Measurements from ENCODE around the gene DPF3.

DNA sequence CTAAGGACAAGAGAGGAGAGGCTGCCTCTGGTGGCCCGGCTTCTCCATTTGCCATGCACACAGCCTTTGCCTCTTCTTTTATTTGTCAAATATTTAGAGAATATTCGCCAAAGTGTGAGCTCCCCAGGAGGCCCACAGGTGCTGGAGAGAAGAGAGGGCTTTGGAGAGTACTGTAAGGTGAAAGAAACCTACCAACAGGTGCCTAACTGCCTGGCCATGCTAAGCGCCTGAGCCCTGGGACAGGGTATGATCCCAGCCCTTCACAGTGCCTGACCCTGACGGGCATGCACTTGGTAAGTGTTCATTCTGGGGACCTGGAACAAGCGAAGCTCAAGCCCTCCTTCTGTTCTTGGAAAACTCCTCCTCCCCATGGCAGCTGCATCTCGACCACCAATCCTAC is 106.1 kb downstream of the DPF3 start:
- TF ChIP-seq ZNF317 (CRISPR knock-in tag; IDR thresholded peaks at IDR 0.05; ENCODE audit: borderline replicate concordance, low read depth) = no peak
- TF ChIP-seq, protein P1, sequence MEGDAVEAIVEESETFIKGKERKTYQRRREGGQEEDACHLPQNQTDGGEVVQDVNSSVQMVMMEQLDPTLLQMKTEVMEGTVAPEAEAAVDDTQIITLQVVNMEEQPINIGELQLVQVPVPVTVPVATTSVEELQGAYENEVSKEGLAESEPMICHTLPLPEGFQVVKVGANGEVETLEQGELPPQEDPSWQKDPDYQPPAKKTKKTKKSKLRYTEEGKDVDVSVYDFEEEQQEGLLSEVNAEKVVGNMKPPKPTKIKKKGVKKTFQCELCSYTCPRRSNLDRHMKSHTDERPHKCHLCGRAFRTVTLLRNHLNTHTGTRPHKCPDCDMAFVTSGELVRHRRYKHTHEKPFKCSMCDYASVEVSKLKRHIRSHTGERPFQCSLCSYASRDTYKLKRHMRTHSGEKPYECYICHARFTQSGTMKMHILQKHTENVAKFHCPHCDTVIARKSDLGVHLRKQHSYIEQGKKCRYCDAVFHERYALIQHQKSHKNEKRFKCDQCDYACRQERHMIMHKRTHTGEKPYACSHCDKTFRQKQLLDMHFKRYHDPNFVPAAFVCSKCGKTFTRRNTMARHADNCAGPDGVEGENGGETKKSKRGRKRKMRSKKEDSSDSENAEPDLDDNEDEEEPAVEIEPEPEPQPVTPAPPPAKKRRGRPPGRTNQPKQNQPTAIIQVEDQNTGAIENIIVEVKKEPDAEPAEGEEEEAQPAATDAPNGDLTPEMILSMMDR (IDR thresholded peaks at IDR 0.05) = no peak
- TF ChIP-seq ZNF121 (CRISPR knock-in tag; IDR thresholded peaks at IDR 0.05) = no peak
- TF ChIP-seq GABPB1 (CRISPR knock-in tag; IDR thresholded peaks at IDR 0.05) = no peak
- no peak for TF ChIP-seq ZNF138 (CRISPR knock-in tag; conservative IDR thresholded peaks at IDR 0.05)
- no peak for TF ChIP-seq CREB1 (CRISPR knock-in tag; IDR thresholded peaks at IDR 0.05)
- no peak for TF ChIP-seq ESRRA (CRISPR knock-in tag; IDR thresholded peaks at IDR 0.05; ENCODE audit: borderline replicate concordance)
- TF ChIP-seq, protein P2, sequence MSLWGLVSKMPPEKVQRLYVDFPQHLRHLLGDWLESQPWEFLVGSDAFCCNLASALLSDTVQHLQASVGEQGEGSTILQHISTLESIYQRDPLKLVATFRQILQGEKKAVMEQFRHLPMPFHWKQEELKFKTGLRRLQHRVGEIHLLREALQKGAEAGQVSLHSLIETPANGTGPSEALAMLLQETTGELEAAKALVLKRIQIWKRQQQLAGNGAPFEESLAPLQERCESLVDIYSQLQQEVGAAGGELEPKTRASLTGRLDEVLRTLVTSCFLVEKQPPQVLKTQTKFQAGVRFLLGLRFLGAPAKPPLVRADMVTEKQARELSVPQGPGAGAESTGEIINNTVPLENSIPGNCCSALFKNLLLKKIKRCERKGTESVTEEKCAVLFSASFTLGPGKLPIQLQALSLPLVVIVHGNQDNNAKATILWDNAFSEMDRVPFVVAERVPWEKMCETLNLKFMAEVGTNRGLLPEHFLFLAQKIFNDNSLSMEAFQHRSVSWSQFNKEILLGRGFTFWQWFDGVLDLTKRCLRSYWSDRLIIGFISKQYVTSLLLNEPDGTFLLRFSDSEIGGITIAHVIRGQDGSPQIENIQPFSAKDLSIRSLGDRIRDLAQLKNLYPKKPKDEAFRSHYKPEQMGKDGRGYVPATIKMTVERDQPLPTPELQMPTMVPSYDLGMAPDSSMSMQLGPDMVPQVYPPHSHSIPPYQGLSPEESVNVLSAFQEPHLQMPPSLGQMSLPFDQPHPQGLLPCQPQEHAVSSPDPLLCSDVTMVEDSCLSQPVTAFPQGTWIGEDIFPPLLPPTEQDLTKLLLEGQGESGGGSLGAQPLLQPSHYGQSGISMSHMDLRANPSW (CRISPR knock-in tag; conservative IDR thresholded peaks at IDR 0.05; ENCODE audit: low read depth) = no peak
- TF ChIP-seq, protein P3, sequence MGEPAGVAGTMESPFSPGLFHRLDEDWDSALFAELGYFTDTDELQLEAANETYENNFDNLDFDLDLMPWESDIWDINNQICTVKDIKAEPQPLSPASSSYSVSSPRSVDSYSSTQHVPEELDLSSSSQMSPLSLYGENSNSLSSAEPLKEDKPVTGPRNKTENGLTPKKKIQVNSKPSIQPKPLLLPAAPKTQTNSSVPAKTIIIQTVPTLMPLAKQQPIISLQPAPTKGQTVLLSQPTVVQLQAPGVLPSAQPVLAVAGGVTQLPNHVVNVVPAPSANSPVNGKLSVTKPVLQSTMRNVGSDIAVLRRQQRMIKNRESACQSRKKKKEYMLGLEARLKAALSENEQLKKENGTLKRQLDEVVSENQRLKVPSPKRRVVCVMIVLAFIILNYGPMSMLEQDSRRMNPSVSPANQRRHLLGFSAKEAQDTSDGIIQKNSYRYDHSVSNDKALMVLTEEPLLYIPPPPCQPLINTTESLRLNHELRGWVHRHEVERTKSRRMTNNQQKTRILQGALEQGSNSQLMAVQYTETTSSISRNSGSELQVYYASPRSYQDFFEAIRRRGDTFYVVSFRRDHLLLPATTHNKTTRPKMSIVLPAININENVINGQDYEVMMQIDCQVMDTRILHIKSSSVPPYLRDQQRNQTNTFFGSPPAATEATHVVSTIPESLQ (CRISPR knock-in tag; IDR thresholded peaks at IDR 0.05) = no peak
- TF ChIP-seq, protein P4, sequence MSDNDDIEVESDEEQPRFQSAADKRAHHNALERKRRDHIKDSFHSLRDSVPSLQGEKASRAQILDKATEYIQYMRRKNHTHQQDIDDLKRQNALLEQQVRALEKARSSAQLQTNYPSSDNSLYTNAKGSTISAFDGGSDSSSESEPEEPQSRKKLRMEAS (CRISPR knock-in tag; IDR thresholded peaks at IDR 0.05) = no peak
